GM12878 (cell line): Measurements from ENCODE around the gene ERP44. TPM values are rescaled to one million over a fixed set of nuclear protein-coding genes. Genes with fewer than 3 reads are reported as not detected.

Source experiments
- ATAC-seq: fragments of 200-7000 bp; cut with Tn5 transposase; 3 replicates; pipeline ENCODE4 v1.9.1; 2020; ENCODE audit warnings: mild to moderate bottlenecking, moderate library complexity
- BruUV-seq: library from RNA; stranded (reverse); fragments of 400-500 nt; replicated peaks from 2 replicates; lab custom pipeline; 2021; lab: Mats Ljungman, UMichigan
- CTCF ChIA-PET: fragments of 300-600 bp; sonication (Branson Sonifier 250); formaldehyde crosslinking; extraction: SDS; loops from one replicate; lab custom pipeline; 2021; ENCODE audit warnings: inconsistent platforms; lab: Yijun Ruan, JAX
- POLR2A ChIA-PET: fragments of 350-600 bp; formaldehyde crosslinking; extraction: SDS; loops from one replicate; lab custom pipeline; 2021; ENCODE audit warnings: inconsistent platforms; lab: Charles Lee
- RAD21 ChIA-PET: fragments of 300-600 bp; sonication (Branson Sonifier 250); formaldehyde crosslinking; loops from one replicate; lab custom pipeline; 2023; ENCODE audit warnings: antibody characterized with exemption; ENCODE audit not compliant: unreplicated experiment; lab: Charles Lee
- SMC1A ChIA-PET: fragments of 300-600 bp; sonication (Branson Sonifier 250); formaldehyde crosslinking; loops from one replicate; lab custom pipeline; 2023; ENCODE audit not compliant: unreplicated experiment, uncharacterized antibody; lab: Charles Lee
- DNase-seq: peaks from one replicate; pipeline ENCODE4 v3.0.0-alpha.2; 2011; ENCODE audit warnings: low read depth, low spot score
- FAIRE-seq: peaks from 3 replicates; lab custom pipeline; 2011; peaks lifted over from hg19 to GRCh38; lab: Jason Lieb, UNC
- H2AFZ ChIP-seq: 2 replicates; pipeline ENCODE4 v1.6.0; 2011; ENCODE audit warnings: low read depth, low read length, control low read depth; ENCODE audit not compliant: control insufficient read depth
- H3K27ac ChIP-seq: 2 replicates; pipeline ENCODE4 v1.5.1; 2011; ENCODE audit warnings: control low read depth; ENCODE audit not compliant: control insufficient read depth, insufficient read depth
- H3K27me3 ChIP-seq, 2 experiments: replicated peaks in 1 of 2; 2 replicates each; pipeline versions ENCODE4 v1.6.0 to v1.6.1; 2011; ENCODE audit warnings: low read length in 1 of 2; ENCODE audit not compliant: control insufficient read depth in 2 of 2, insufficient read depth in 2 of 2
- H3K36me3 ChIP-seq, 2 experiments: 2 replicates each; pipeline ENCODE4 v1.5.1; 2011; ENCODE audit warnings: low read length in 1 of 2; ENCODE audit not compliant: control insufficient read depth in 2 of 2, insufficient read depth in 2 of 2
- H3K4me1 ChIP-seq: 2 replicates; pipeline ENCODE4 v1.6.1; 2011; ENCODE audit warnings: mild to moderate bottlenecking, low read length, moderate library complexity, mixed read lengths; ENCODE audit not compliant: control insufficient read depth, insufficient read depth
- H3K4me2 ChIP-seq: 2 replicates; pipeline ENCODE4 v1.6.0; 2011; ENCODE audit warnings: control low read depth; ENCODE audit not compliant: control insufficient read depth, insufficient read depth
- H3K4me3 ChIP-seq: fragments of 200-600 bp; sonication (generic); 2 replicates; pipeline ENCODE4 v1.5.1; 2016
- H3K79me2 ChIP-seq: 2 replicates; pipeline ENCODE4 v1.6.0; 2011; ENCODE audit warnings: low read length; ENCODE audit not compliant: control insufficient read depth, insufficient read depth
- H3K9ac ChIP-seq: 2 replicates; pipeline ENCODE4 v1.8.0; 2011; ENCODE audit warnings: low read length, control low read depth, mixed read lengths; ENCODE audit not compliant: control insufficient read depth, insufficient read depth
- H3K9me3 ChIP-seq: replicated peaks from 3 replicates; pipeline ENCODE4 v1.5.1; 2011; ENCODE audit warnings: mild to moderate bottlenecking, low read length; ENCODE audit not compliant: control insufficient read depth, insufficient read depth
- H4K20me1 ChIP-seq: 2 replicates; pipeline ENCODE4 v1.6.0; 2011; ENCODE audit not compliant: control insufficient read depth, insufficient read depth
- CHD1 ChIP-seq: IDR thresholded peaks from 2 replicates; pipeline ENCODE4 v1.6.1; 2012; ENCODE audit warnings: low read depth, low read length, improper control_type of control experiment
- CREM ChIP-seq: IDR thresholded peaks from 2 replicates; pipeline ENCODE4 v1.6.1; 2014; ENCODE audit warnings: antibody characterized with exemption, low read depth
- JUNB ChIP-seq: IDR thresholded peaks from 2 replicates; pipeline ENCODE4 v1.6.1; 2016; ENCODE audit warnings: antibody characterized with exemption, mild to moderate bottlenecking
- KAT2A ChIP-seq: conservative IDR thresholded peaks from 2 replicates; pipeline ENCODE4 v1.6.1; 2011; ENCODE audit warnings: low read depth, low read length; ENCODE audit not compliant: control insufficient read depth
- MTA3 ChIP-seq: IDR thresholded peaks from 2 replicates; pipeline ENCODE4 v1.6.1; 2012; ENCODE audit warnings: low read length, inconsistent platforms, borderline replicate concordance
- MYB ChIP-seq: fragments of 150-350 bp; IDR thresholded peaks from 2 replicates; pipeline ENCODE4 v1.6.1; 2014; ENCODE audit warnings: mild to moderate bottlenecking, low read depth, low read length, borderline replicate concordance
- NFIC ChIP-seq: IDR thresholded peaks from 2 replicates; pipeline ENCODE4 v1.6.1; 2012; ENCODE audit warnings: low read depth, mild to moderate bottlenecking, inconsistent platforms, low read length, moderate library complexity
- SREBF2 ChIP-seq: IDR thresholded peaks from 2 replicates; pipeline ENCODE4 v1.6.1; 2012; ENCODE audit warnings: mild to moderate bottlenecking, low read length
- STAT3 ChIP-seq: IDR thresholded peaks from 2 replicates; pipeline ENCODE4 v1.6.1; 2011; ENCODE audit warnings: low read depth, low read length, improper control_type of control experiment
- ZBED1 ChIP-seq: IDR thresholded peaks from 2 replicates; pipeline ENCODE4 v1.6.1; 2016; ENCODE audit warnings: borderline replicate concordance
- ZNF274 ChIP-seq: IDR thresholded peaks from one replicate; pipeline ENCODE4 v1.8.0; 2011; ENCODE audit not compliant: insufficient read length, insufficient read depth
- WGBS: methylation state at CpG from one replicate; pipeline ENCODE4 v1.1.6; 2016; ENCODE audit warnings: low lambda C conversion rate; ENCODE audit not compliant: insufficient replicate concordance, insufficient coverage; ENCODE audit errors: missing lambda C conversion rate; 5-methylcytosine and 5-hydroxymethylcytosine counted together
- in situ Hi-C: fragments of 300-500 bp; cut with MboI; formaldehyde crosslinking; loops from 9 replicates; pipeline ENCODE4 v1.14.3; 2018; ENCODE audit warnings: mixed read lengths
- intact Hi-C: fragments of 100-400 bp; cut with micrococcal nuclease; formaldehyde crosslinking; loops from one replicate; pipeline ENCODE4 v1.14.2; 2022; ENCODE audit not compliant: unreplicated experiment
- polyA plus RNA-seq, 11 experiments: library from polyadenylated mRNA; depleted of rRNA in 4 of 11; unstranded in 6 of 11; stranded (reverse) in 5 of 11; fragments of >200 nt; fragmentation: Nextera tagmentation in 4 of 11; fragmentation: Illumina TruSeq in 1 of 11; extraction: Ambion mirVana in 4 of 11; extraction: Trizol in 1 of 11; gene quantifications; 1 replicate in 1 of 11; 2 replicates in 10 of 11; pipeline versions ENCODE4 v1.2.1 to v1.2.3, GENCODE V29; 2011 to 2016; ENCODE audit warnings: inconsistent platforms in 2 of 11, missing spikeins in 2 of 11, low read depth in 1 of 11
- total RNA-seq, 4 experiments: library from RNA; depleted of rRNA in 3 of 4; stranded (reverse); fragments of >200 nt in 3 of 4; fragmentation: Illumina TruSeq in 1 of 4; extraction: Trizol in 1 of 4; gene quantifications; 2 replicates each; pipeline versions ENCODE4 v1.2.1 to v1.2.3, GENCODE V29; 2013 to 2021
- TF ChIP-seq, protein P1 (sequence below): fragments of 150-350 bp; IDR thresholded peaks from 2 replicates; pipeline ENCODE4 v1.6.1; 2016; ENCODE audit warnings: low read depth, low read length
- TF ChIP-seq, protein P2 (sequence below): fragments of 450-650 bp; IDR thresholded peaks from 2 replicates; pipeline ENCODE4 v1.6.1; 2017; ENCODE audit warnings: borderline replicate concordance
- TF ChIP-seq, protein P3 (sequence below): IDR thresholded peaks from 2 replicates; pipeline ENCODE4 v1.6.1; 2012; ENCODE audit warnings: low read depth, low read length, improper control_type of control experiment

The ERP44 gene
- total and polyA plus RNA-seq, 10 of the 15 experiments (the other 5 are each of a cell fraction or from before 2014, with no cell fraction given) = 11.5 to 52.4 (median 20.2) TPM

DNA sequence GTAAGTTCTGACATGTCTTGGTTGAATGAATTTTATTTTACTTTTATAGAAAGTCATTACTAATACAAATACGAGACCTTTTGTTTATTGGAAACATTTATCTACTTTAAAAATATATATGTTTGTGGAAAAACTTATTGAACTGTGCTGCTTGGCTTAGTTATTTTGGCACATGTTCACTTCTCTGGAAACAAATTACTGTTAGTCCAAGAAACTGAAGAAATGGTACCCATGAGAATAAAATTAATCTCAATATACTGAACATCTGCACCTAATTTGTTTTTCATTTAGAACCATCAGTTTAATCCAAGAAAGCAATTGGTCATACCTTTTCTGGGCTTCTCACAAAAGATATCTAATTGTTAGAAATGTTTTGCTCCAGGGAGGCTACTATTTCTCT, 32.4 kb upstream of the ERP44 start:
- ATAC-seq = no peak
- Histone ChIP-seq H3K9me3 (no peaks in the 10 kb centered on the region), H3K4me2 (no peak overlapping the region), H3K36me3 (no peaks in the 10 kb centered on the region), H3K4me3 (no peak overlapping the region), H3K27ac (no peak overlapping the region), H2AFZ (no peak overlapping the region), H4K20me1 (no peaks in the 10 kb centered on the region), H3K9ac (no peak overlapping the region), H3K4me1 (no peaks in the 10 kb centered on the region), H3K79me2 (no peaks in the 10 kb centered on the region), H3K27me3 (no peaks in the 10 kb centered on the region)
- BruUV-seq = no TSS peak
- no peak for TF ChIP-seq STAT3
- no peak for TF ChIP-seq MYB
- ChIA-PET CTCF (interaction anchor here (0.6 to 1.0 kb wide), 2 partner anchors 11 to 103 kb away, joined by 3 read pairs; no protein-coding TSS in a partner anchor), SMC1A (interaction anchor here (0.7 to 1.4 kb wide), 3 partner anchors 18 to 81 kb away, joined by 3 to 5 read pairs (median 3); no protein-coding TSS in a partner anchor), RAD21 (interaction anchor here (0.7 kb wide), 1 partner anchor 10 kb away, joined by 3 read pairs; no protein-coding TSS in a partner anchor), POLR2A (no interaction called here)
- intact Hi-C loops = no loop called here
- WGBS = 96% methylated on average over 1 of the region's 1 CpG
- in situ Hi-C loops = no loop called here
- no peak for FAIRE-seq
- no peak for DNase-seq

DNA sequence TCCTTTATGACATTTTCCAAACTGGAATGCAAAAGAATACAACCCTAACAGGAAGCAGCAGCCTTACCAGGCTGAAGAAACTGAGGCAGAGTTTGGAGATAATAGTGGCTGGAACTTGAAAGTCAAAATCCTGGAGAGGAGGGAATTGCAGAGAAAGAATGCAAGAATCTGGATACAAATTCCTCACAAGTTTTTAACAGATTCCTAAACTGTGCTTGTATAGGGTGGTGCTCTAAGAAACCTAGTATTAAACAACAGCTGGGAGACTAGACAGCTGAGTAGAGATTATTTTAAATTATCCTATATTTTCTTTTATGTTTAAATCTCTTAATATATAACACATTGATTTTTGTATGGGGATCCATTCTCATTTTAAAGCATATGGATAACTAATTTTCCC, 31.0 kb upstream of the ERP44 start:
- DNase-seq (no peak), FAIRE-seq (no peak), ATAC-seq (no peak)
- H3K79me2 ChIP-seq = no peaks in the 10 kb centered on the region
- H3K4me2 ChIP-seq = no peak overlapping the region
- H3K27ac ChIP-seq = no peak overlapping the region
- H3K4me1 ChIP-seq = no peaks in the 10 kb centered on the region
- no peak overlapping the region for H3K4me3 ChIP-seq
- ChIA-PET SMC1A (interaction anchor here (0.7 kb wide), 1 partner anchor 26 kb away, joined by 4 read pairs; no protein-coding TSS in a partner anchor), CTCF (no interaction called here), RAD21 (no interaction called here), POLR2A (no interaction called here)
- no peaks in the 10 kb centered on the region for H4K20me1 ChIP-seq
- no peaks in the 10 kb centered on the region for H3K9me3 ChIP-seq
- H3K36me3 ChIP-seq = no peaks in the 10 kb centered on the region
- H3K27me3 ChIP-seq = no peaks in the 10 kb centered on the region
- BruUV-seq = no TSS peak
- intact Hi-C loops = no loop called here
- no peak overlapping the region for H3K9ac ChIP-seq
- in situ Hi-C loops = no loop called here
- H2AFZ ChIP-seq = no peak overlapping the region
- TF ChIP-seq MTA3 (no peak), ZNF274 (no peak), ZBED1 (no peak), CHD1 (no peak), CREM (no peak), KAT2A (no peak), JUNB (no peak), SREBF2 (no peak), NFIC (no peak)
- TF ChIP-seq, protein P1, sequence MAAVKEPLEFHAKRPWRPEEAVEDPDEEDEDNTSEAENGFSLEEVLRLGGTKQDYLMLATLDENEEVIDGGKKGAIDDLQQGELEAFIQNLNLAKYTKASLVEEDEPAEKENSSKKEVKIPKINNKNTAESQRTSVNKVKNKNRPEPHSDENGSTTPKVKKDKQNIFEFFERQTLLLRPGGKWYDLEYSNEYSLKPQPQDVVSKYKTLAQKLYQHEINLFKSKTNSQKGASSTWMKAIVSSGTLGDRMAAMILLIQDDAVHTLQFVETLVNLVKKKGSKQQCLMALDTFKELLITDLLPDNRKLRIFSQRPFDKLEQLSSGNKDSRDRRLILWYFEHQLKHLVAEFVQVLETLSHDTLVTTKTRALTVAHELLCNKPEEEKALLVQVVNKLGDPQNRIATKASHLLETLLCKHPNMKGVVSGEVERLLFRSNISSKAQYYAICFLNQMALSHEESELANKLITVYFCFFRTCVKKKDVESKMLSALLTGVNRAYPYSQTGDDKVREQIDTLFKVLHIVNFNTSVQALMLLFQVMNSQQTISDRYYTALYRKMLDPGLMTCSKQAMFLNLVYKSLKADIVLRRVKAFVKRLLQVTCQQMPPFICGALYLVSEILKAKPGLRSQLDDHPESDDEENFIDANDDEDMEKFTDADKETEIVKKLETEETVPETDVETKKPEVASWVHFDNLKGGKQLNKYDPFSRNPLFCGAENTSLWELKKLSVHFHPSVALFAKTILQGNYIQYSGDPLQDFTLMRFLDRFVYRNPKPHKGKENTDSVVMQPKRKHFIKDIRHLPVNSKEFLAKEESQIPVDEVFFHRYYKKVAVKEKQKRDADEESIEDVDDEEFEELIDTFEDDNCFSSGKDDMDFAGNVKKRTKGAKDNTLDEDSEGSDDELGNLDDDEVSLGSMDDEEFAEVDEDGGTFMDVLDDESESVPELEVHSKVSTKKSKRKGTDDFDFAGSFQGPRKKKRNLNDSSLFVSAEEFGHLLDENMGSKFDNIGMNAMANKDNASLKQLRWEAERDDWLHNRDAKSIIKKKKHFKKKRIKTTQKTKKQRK = no peak
- TF ChIP-seq, protein P2, sequence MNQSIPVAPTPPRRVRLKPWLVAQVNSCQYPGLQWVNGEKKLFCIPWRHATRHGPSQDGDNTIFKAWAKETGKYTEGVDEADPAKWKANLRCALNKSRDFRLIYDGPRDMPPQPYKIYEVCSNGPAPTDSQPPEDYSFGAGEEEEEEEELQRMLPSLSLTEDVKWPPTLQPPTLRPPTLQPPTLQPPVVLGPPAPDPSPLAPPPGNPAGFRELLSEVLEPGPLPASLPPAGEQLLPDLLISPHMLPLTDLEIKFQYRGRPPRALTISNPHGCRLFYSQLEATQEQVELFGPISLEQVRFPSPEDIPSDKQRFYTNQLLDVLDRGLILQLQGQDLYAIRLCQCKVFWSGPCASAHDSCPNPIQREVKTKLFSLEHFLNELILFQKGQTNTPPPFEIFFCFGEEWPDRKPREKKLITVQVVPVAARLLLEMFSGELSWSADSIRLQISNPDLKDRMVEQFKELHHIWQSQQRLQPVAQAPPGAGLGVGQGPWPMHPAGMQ = no peak
- TF ChIP-seq, protein P3, sequence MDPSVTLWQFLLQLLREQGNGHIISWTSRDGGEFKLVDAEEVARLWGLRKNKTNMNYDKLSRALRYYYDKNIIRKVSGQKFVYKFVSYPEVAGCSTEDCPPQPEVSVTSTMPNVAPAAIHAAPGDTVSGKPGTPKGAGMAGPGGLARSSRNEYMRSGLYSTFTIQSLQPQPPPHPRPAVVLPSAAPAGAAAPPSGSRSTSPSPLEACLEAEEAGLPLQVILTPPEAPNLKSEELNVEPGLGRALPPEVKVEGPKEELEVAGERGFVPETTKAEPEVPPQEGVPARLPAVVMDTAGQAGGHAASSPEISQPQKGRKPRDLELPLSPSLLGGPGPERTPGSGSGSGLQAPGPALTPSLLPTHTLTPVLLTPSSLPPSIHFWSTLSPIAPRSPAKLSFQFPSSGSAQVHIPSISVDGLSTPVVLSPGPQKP = no peak
